GM18873 (cell line): ENCODE results near the gene AGXT2.

Experiments
- ATAC-seq: cut with Tn5 transposase; IDR thresholded peaks from one replicate; pipeline ENCODE4 v1.9.1; 2021; ENCODE audit warnings: mild to moderate bottlenecking, moderate library complexity, moderate number of reproducible peaks; ENCODE audit not compliant: unreplicated experiment, low FRiP score

AGXT2 gene

DNA sequence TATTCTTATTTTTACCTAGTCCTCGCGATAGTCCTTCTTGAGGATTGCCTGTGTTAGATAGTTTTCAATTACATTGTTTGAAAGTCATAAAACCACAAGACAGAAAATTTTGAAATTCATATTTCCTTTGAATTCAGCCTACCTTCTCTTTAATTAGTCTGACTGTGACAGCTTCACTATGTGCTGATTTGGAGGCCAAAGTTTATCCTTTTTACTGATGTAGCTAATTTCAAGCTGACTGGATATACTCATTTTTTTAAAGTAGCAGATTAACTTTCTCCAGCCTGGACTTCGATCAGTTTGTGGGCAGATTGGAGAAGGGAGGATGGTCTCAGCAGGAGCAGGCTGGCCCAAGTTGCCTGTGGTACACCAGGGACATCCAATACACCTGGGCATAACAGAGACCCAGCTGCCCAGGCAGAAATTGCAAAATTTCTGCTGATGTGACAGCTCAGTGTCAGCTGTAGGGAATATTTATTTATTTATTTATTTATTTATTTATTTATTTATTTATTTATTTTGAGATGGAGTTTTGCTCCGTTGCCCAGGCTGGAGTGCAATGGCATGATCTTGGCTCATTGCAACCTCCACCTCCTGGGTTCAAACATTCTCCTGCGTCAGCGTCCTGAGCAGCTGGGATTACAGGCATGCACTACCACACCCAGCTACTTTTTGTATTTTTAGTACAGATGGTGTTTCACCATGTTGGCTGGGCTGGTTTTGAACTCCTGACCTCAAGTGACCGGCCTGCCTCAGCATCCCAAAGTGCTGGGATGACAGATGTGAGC lies 24.2 kb downstream of the AGXT2 start:
- ATAC-seq: no peak

DNA sequence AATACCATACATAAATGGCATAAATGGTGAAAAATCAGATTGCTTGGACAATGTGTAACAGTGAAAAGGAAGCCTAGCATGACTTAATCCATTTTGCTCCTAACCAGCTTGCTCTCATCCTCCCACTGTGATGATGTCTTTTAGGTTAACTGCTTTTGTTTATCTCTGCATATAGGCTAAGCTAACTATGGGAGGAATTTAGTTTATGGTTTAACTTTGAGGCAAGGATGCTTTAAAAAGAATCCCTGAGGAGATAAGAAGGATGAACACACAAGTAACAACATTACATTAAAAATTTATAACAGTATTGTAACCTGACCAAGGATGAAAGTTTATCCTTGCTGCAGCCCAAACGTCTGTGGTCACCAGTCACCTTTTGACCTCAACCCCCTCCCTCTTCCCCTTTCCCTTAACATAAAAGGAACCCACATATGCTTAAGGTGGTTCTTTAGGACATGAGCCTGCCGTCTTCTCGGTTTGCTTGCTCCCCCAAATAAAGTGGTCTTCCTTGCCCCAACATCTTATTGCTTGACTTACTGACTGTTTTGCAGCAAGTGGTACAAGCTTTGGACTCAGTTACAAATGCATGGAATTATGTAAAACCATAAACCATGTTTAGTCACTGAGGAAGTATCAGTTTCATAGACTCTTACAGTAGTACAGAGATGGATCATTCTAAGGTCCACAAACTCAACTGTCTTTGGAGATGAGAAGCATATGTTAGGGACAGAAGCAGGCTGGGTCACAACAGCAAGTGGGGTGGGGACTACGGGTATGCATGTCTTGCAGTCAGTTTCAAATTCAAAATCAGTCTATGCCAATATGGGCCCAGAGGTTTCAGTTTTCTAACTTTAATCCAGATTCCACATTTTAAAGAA lies 31.3 kb downstream of the AGXT2 start:
- ATAC-seq: peak; percentile 90

DNA sequence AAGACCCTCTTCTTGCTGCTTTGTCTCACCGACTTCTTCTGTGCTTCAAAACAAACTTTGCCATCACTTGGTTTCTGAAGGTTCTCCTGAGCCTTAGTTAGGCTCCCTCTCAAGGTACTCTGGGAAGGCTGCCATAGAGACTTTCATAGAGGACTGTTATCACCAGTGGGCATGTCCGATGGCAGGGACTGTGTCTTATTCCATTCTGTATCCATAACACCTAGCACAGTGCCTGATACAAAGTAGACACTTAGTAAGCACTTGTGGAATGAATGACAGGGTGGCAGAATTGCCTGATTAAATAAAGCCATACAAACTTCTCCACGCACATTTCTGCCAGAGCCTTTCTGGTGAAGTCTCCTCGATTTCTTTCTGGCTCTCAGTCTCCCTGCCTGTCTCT lies 32.7 kb downstream of the AGXT2 start:
- ATAC-seq: no peak

DNA sequence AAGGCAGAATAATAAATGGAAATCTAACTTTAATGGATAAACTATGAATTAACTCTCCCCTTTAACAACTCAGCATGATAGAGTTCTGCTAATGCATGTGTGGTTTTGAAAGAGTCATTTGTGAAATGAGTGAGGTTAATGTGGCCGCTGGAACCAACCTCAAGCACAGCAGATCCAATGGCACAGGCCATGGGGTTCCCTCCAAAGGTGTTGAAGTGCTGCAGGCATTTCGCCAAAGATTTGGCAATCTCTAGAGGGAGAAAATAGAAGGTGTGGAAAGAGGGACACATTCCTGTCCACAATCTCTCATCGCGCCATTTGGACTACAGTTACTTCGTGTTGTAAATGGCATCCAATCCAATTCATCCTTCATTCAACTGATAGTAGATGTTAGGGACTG lies 35.0 kb downstream of the AGXT2 start:
- ATAC-seq: no peak

DNA sequence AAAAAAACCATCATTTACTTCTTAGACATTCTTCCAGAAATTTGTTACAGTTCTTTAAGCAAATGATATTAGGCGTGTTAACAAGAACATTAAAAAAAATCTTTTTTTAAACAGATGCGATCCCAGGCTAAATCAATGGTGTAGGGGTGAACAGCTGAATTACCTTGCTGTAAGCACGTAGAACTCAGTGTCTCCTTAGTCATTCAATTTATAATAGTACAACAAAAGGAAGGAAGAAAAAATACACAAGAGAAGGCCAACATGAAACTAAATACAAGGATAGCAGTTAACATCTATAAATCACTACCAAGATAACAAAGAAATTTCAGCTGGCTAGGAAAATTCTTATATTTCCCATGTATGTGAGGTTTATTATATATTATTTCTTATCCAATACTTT lies 35.4 kb downstream of the AGXT2 start:
- ATAC-seq: no peak

DNA sequence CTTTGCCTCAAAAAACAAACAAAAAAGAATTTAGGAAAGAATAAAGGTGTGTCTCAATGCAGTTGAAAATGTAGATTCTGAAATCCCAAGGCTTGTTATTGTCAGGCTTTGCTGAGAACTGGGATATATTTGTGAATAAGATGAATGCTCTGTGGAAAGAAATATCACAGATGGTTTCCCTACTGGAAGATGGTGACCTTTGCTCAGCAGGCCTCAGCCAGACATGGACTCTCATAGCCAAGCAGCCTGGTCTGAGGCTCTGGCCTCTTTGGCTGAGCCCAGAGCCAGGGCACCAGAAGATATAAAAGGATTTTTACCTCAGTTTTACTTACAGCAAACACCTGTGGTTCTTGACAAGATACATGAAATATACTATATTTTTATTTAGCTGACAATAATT lies 37.1 kb downstream of the AGXT2 start:
- no peak for ATAC-seq

DNA sequence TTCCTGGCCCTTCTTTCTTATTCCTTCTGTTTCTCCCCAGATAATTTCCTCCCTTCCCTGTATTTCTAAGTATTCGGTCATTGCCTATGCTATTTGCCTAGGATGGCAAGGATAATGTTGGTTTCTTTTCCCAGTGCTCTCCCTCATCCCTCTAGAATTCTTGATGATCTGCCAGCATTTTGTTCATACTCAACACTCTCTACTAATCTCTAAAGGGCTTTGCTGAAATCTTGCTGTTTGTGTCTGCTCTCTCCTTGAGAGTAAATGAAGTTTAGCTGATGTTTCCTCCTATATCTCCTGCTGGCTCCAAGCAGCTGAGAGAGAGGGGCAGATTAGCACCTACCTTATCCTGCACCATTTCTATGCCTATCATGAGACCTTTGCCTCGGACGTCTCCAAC lies 38.1 kb downstream of the AGXT2 start:
- no peak for ATAC-seq

DNA sequence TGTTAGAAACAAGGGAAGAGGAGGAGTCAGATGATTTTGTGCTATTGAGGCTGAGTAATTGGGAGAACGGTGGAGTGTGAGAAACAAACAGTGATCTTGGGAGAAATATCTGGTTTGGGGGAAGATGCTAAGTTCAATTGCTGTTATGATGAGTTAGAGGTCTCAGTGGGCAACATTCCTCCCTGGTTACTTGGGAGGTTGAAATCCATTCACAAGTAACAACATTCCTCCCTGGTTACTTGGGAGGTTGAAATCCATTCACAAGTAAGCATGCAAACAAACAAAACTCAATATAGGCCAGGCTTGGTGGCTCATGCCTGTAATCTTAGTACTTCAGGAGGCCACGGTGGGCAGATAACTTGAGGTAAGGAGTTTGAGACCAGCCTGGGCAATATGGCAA lies 38.7 kb downstream of the AGXT2 start:
- no peak for ATAC-seq

DNA sequence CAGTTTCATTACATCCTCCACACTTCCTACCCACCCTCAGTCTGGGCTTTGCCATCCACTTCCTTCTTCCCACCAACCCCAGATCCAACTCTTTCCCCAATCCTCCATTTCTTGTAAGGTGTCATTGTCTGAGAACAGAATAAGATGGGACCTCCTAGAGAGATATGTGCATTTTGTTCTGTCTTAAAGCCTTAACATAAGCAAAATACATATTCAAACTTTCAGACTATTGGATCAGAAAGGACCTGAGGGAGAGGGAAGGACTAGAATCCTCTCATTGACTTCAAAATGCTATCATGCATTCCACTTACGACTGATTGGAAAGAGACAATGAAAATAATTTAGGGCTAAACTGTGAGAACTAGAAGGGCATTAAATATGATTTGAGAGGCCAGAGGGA lies 43.0 kb downstream of the AGXT2 start:
- ATAC-seq: no peak

DNA sequence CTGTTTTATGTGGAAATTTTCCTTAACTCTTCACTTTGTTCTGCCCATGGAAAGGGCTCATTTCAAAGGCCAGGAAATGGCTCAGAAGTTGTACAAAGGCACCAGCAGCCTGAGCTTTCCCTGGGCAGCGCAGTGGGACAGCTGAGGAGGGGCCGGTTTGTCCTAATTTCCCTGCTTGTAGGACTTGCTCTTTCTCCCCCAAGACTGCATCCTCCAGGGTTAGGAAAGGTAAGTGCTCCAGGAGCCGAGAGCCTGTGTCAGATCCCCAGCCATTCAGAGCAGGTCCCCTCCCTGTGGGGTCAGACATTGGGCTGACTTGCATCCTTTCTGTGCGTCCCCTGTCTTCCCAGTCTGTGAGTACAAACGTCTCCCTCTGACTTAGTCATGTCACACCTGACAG lies 43.5 kb downstream of the AGXT2 start:
- no peak for ATAC-seq

DNA sequence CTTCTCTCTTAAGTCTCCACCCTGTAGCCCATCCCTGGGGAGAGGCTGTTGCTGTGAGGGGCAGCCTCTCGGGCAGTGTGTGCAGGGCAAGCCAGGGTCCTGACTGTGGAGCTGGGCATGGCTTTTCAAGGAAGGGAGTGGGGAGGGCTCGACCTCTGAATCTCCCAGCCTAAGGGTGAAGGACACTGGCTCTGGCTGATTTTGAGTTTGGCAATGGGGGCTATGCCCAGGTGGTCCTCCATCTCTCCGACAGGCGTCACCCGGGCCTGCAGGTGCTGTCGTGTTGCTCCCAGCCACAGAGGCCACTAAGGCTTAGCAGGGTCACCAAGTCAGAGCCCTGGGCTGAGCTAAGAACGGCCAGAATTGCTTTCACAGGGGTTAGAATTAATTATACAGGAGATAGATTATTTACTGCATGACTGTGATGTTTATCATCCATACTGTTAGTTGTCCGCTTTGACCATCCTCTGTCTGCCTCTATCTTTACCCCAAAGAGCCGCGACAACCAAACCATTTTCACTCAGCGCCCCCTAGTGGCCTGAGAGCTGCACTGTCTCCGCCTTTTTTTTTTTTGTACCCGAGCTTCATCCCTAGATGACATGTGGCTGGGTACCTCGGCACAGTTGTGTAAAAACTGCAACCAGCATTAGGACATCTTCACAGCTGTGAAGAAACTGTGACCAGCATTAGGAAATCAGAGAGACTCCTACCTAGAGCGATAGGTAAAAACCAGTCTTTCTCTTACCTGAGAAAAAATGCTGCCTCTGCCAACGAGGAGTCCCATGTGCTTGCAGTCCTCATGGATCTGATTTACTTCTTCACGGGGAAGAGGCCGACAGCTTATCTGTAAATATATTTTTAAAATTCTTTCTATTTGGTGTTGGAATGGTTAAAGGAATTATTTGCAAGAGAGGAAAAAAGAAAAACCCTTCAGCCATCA lies 44.5 kb downstream of the AGXT2 start:
- ATAC-seq: peak; percentile 66

DNA sequence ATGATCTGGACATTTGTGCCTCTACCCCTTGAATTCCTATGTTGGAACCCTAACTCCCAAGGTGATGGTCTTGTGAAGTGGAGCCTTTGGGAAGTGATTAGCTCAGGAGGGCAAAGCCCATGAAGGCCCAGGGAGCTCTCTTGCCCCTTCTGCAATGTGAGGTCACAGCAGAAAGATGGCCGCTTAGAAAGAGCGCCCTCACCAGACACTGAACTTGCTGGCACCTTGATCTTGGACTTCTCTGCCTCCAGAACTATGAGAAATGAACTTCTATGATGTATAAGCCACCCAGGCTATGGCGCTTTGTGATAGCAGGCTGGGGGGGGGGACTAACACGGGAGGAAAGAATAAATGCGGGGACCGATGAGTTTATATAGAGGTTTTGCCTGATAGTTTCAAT lies 45.3 kb downstream of the AGXT2 start:
- no peak for ATAC-seq

DNA sequence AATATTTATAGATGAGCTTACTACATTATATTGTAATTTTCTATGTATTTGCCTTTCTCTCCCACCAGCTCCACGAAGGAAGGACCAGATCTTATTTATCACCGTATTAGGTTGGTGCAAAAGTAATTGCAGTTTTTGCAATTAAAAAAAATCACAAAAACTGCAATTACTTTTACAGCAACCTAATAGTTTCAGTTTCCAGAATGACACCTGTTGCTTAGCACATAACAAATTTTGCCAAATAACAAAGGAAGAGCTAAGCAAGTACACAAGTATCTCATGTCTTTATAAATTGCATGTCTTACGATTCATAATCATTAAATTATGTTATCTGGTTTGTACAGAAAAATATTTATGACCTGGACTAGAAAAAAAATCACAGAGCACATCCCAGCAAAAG lies 45.9 kb downstream of the AGXT2 start:
- no peak for ATAC-seq

DNA sequence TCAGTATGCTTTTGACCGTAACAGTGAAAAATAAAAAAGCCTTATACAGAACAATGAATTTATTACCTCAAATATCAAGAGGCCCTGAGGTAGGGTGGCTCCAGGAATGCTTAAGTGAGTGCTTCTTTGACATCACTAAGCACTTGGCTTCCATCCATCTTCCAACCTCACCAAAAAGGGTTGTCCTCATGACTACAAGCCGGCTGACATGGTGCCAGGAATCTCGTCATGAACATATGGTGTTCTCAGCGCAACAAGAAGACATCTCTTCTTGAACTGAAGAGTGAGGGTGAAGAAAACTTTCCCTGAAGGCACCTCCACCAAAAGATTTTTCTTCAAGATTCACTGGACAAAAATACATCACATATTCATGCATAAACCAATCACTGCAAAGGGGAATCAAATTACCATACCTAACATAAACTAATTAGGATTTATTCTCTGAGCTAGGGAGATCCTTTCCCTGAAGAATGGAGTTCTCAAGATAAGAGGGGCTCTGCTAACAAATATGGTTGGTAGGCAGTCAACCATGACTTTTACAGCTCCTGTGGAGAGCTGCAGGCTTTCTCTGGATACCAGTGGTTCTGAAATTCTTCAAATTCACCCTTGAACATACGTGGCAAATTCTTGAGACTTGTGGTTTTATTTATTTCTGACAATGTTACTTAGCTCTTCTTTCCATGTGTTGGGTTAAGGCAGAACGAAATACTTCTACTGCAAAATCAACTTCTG lies 49.5 kb downstream of the AGXT2 start:
- ATAC-seq: no peak

DNA sequence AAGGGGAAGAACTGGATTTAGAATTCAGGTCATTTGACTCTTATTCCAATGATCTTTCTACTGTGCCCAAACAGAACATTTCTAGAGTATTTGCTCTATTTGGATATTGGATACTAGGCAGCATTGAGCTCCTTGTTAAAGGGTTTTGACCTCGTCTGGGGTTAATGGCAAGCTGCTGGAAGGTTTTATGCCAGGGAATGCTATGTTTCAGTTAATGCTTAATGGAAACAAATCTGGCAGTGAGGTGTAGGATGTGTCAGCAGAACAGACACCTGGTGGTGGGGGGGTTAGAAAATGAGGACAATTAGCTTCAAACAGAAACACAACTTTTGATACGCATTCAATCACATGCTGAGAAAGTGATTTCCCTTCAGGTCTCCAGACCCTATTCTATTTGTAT lies 51.5 kb downstream of the AGXT2 start:
- no peak for ATAC-seq

DNA sequence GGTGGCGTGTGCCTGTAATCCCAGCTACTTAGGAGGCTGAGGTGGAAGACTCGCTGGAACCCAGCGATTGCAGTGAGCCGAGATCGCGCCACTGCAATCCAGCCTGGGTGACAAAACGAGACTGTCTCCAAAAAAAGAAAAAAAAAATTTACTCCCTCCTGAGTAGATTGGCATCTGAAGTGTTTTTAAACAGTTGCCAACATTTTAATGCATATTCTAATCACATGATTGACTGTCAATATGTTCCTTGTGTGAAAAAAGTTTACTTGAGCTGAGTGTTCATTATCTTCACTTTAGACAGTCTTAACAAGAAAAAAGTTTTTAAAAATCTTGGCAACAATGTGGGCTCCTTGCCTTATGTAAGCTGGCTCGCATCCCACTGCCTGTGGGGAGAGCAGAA lies 53.8 kb downstream of the AGXT2 start:
- no peak for ATAC-seq

DNA sequence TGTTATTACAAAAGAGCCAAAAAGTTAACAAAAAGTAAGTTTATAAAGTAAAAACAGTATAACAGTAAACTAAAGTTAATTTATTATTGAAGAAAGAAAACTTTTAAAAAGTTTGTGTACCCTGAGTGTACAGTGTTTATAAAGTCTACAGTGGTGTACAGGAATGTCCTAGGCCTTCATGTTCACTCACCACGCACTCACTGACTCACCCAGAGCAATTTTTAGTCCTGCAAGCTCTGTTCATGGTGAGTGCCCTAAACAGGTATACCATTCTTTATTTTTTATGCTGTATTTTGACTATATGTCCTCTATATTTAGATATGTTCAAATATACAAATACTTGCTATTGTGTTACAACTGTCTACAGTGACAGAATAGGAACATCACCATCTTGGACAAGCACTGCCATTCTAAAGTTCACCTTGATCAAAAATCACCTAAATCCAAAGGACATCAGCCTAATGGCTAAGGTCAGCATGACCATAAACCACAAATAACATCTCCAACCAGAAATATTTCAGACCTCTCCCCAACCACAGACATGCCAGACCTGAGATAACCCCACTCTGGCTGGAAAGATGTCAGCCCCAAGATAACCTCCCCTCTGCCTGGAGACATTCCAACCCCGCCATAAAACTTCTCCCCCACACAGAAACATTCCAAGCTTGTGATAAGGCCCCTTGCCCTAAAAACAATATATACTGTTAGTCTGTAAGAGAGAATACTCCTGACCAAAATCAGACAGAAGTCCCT lies 56.1 kb downstream of the AGXT2 start:
- no peak for ATAC-seq

DNA sequence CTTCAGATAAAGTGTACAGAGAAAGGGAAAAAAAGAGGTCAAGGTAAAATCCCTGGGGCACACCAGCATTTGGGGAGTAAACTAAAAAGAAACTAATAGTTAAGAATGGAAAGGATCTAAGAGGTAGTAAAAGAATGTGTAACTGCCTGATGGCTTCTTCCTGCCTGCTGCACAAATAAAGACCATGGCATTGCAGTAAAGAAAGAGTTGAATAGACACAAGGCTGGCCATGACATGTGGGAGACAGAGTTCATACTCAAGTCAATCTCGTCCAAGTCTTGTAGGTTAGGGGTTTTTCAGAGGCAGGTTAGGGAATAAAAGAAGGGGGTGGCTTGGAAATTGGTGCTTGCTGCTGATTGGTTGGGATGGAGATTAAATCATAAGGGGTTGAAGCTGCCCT lies 60.8 kb downstream of the AGXT2 start:
- ATAC-seq: no peak

DNA sequence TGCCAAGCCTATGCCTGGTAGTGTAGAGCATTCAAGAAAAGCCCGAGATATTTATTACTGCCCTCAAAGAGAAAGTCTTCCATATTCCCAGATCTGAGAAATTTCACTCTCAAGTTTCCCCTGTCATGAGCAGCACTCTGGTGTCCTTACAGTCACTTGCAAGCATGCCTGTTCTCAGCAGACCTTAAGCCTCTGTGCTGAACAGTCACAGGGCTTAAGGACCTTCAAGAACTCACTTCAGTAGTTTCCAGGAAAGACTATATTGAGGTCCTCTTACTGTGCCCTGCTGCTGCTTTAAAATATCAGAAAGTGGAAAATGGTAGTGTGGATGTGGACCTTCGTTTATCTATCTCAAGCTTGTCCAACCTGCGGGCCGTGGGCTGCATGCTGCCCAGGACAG lies 64.9 kb downstream of the AGXT2 start:
- ATAC-seq: no peak
